WTC11 (cell line): ENCODE results near the gene ADISSP. TPM values are rescaled to one million over a fixed set of nuclear protein-coding genes. Genes with fewer than 3 reads are reported as not detected.

Experiments
- ATAC-seq: fragments of 200-7000 bp; cut with Tn5 transposase; 2 replicates; pipeline ENCODE4 v1.10.0; 2021; ENCODE audit warnings: mild to moderate bottlenecking, moderate library complexity
- CTCF ChIA-PET: fragments of 300-600 bp; sonication (Branson Sonifier 250); formaldehyde crosslinking; loops from one replicate; lab custom pipeline; 2021; ENCODE audit warnings: antibody characterized with exemption; lab: Charles Lee
- POLR2A ChIA-PET: fragments of 350-600 bp; sonication (Branson Sonifier 250); formaldehyde crosslinking; loops from one replicate; lab custom pipeline; 2021; ENCODE audit warnings: antibody characterized with exemption; lab: Charles Lee
- DNase-seq: peaks from one replicate; pipeline ENCODE4 v3.0.0; 2021; ENCODE audit warnings: low spot score
- H3K27ac Mint-ChIP-seq: 2 replicates; pipeline ENCODE4 v1.8.0; 2021; ENCODE audit warnings: mixed read lengths
- H3K27me3 Mint-ChIP-seq: 2 replicates; pipeline ENCODE4 v1.8.0; 2021; ENCODE audit warnings: low read depth, mild to moderate bottlenecking, moderate library complexity, mixed read lengths
- H3K36me3 Mint-ChIP-seq: 2 replicates; pipeline ENCODE4 v1.8.0; 2021; ENCODE audit warnings: mixed read lengths
- H3K4me1 Mint-ChIP-seq: 2 replicates; pipeline ENCODE4 v1.8.0; 2022; ENCODE audit warnings: mixed read lengths
- H3K4me3 Mint-ChIP-seq: 2 replicates; pipeline ENCODE4 v1.8.0; 2021; ENCODE audit warnings: mild to moderate bottlenecking, moderate library complexity, mixed read lengths
- H3K9me3 Mint-ChIP-seq: 2 replicates; pipeline ENCODE4 v1.8.0; 2021; ENCODE audit warnings: mixed read lengths
- ESRRA ChIP-seq: sonication (generic); formaldehyde crosslinking; IDR thresholded peaks from 2 replicates; pipeline ENCODE4 v1.8.1; 2022; ENCODE audit warnings: mild to moderate bottlenecking, missing genetic modification reagents, borderline replicate concordance
- ETV6 ChIP-seq: sonication (generic); formaldehyde crosslinking; IDR thresholded peaks from 2 replicates; pipeline ENCODE4 v1.8.1; 2022; ENCODE audit warnings: mild to moderate bottlenecking, missing genetic modification reagents
- FOXP1 ChIP-seq: sonication (generic); formaldehyde crosslinking; IDR thresholded peaks from 2 replicates; pipeline ENCODE4 v1.8.0; 2022; ENCODE audit warnings: missing genetic modification reagents, mild to moderate bottlenecking, moderate library complexity, borderline replicate concordance
- HMGXB4 ChIP-seq: sonication (generic); formaldehyde crosslinking; IDR thresholded peaks from 2 replicates; pipeline ENCODE4 v1.8.1; 2023; ENCODE audit warnings: mild to moderate bottlenecking, moderate library complexity, missing genetic modification reagents
- JUN ChIP-seq: sonication (generic); formaldehyde crosslinking; IDR thresholded peaks from 2 replicates; pipeline ENCODE4 v1.8.0; 2023; ENCODE audit warnings: mild to moderate bottlenecking, missing genetic modification reagents
- KAT7 ChIP-seq: sonication (generic); formaldehyde crosslinking; IDR thresholded peaks from 2 replicates; pipeline ENCODE4 v1.8.1; 2023; ENCODE audit warnings: missing genetic modification reagents, mild to moderate bottlenecking, borderline replicate concordance
- MXD4 ChIP-seq: fragments of 250-450 bp; sonication (Bioruptor Pico); IDR thresholded peaks from 2 replicates; pipeline ENCODE4 v1.8.0; 2021; ENCODE audit warnings: mild to moderate bottlenecking, moderate library complexity, borderline replicate concordance
- NFATC4 ChIP-seq: fragments of 250-450 bp; sonication (Bioruptor Pico); IDR thresholded peaks from 2 replicates; pipeline ENCODE4 v1.9.0; 2021; ENCODE audit warnings: mild to moderate bottlenecking
- RORB ChIP-seq: fragments of 250-450 bp; sonication (Bioruptor Pico); IDR thresholded peaks from 2 replicates; pipeline ENCODE4 v1.9.0; 2021; ENCODE audit warnings: mild to moderate bottlenecking
- SMAD4 ChIP-seq: sonication (generic); formaldehyde crosslinking; IDR thresholded peaks from 2 replicates; pipeline ENCODE4 v1.8.0; 2022; ENCODE audit warnings: mild to moderate bottlenecking, missing genetic modification reagents
- ZNF263 ChIP-seq: sonication (generic); formaldehyde crosslinking; IDR thresholded peaks from 2 replicates; pipeline ENCODE4 v1.8.1; 2022; ENCODE audit warnings: low read depth, mild to moderate bottlenecking, moderate library complexity, missing genetic modification reagents
- total RNA-seq: library from RNA; stranded (reverse); gene quantifications from 3 replicates; pipeline ENCODE4 v1.2.3, GENCODE V29; 2021
- TF ChIP-seq, protein P1 (sequence below): fragments of 250-450 bp; sonication (Bioruptor Pico); IDR thresholded peaks from 2 replicates; pipeline ENCODE4 v1.9.0; 2021; ENCODE audit warnings: moderate library complexity, mild to moderate bottlenecking, inconsistent platforms, borderline replicate concordance
- TF ChIP-seq, protein P2 (sequence below): fragments of 250-450 bp; sonication (Bioruptor Pico); conservative IDR thresholded peaks from 2 replicates; pipeline ENCODE4 v1.9.0; 2021; ENCODE audit warnings: mild to moderate bottlenecking

ADISSP gene
- total RNA-seq, 1 experiment from 2014 or later = 129 TPM

DNA sequence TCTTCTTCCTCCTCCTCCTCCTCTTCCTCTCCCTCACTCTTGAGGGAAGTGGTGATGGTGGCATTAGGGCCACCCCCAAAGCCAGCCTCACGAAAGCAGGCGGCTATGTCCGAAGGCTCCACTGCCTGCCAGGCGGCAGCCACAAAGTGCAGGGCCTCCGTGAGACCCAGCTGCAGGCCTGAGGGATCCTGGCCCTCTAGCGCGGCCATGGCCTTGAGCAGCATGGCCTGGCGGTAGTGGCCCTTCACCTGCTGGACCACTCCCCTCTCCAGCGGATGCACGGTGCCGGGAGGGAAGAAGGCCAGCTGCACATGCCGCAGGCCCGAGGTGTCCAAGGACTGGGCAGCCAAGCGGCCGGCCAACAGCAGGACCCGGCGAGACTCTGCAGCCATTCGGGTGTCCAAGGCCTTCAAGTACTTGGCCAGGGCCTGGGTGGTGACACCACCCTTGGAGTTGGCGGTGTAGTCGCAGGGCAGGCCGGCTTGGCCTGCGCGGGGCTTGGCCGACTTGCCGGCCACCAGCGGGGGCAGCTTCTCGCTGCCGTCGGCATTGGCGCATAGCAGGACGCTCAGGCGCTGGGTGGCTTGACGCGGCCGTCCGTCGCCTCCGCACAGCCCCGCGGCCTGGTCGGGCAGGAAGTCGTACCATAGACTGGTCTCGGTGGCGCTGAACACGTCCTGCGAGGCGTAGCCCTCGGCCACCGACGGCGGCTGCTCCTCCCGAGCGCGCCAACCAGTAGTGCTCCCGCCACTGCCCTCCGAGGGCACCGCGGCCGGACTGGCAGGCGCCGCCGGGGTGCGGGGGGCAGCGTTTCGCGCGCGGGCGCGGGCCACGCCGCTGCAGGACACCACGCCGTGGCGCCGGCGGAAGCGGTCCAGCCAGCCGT lies 17.9 kb upstream of the ADISSP start:
- DNase-seq = peak; percentile 27
- ChIA-PET CTCF (interaction anchor here (0.8 to 7.0 kb wide), 24 partner anchors 7 to 307 kb away, joined by 3 to 92 read pairs (median 6); partner anchors contain the start of genes ADAM33, ADISSP, AP5S1 and CDC25B), POLR2A (interaction anchor here (0.9 kb wide), 1 partner anchor 14 kb away, joined by 4 read pairs; no protein-coding TSS in a partner anchor)
- H3K4me3 Mint-ChIP-seq = peak overlapping the region; percentile 83
- H3K36me3 Mint-ChIP-seq = peaks cover 4% of the 10 kb centered on the region; the same call in 1 of the 2 replicates
- TF ChIP-seq ETV6 (CRISPR knock-in tag) = no peak
- peak; percentile 6; the same call in 1 of the 2 replicates for TF ChIP-seq FOXP1 (CRISPR knock-in tag)
- peak; percentile 37; the same call in 1 of the 2 replicates for TF ChIP-seq HMGXB4 (CRISPR knock-in tag)
- peak; percentile 48; the same call in 1 of the 2 replicates for TF ChIP-seq ZNF263 (CRISPR knock-in tag)
- peaks cover 27% of the 10 kb centered on the region for H3K27me3 Mint-ChIP-seq
- ATAC-seq = no peak
- peaks cover 29% of the 10 kb centered on the region for H3K4me1 Mint-ChIP-seq
- no peaks in the 10 kb centered on the region for H3K9me3 Mint-ChIP-seq
- no peak overlapping the region for H3K27ac Mint-ChIP-seq

DNA sequence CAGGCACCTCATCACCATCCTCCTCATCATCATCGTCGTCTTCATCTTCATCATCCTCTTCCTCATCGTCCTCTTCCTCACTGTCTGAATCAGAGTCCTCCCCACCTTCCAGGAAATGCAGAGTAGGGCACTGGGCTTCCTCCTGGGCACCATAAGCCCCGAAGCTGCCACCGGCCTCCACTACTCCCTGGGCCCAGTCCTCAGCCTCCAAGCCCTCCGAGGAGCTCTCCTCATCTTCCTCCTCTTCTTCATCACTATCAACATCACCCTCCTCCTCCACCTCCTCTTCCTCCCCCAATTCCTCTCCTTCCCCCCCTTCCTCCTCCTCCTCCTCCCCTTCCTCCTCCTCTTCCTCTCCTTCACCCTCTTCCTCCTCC lies 17.3 kb upstream of the ADISSP start:
- peaks cover 32% of the 10 kb centered on the region for H3K27me3 Mint-ChIP-seq
- no peak for TF ChIP-seq SMAD4 (CRISPR knock-in tag)
- no peak for TF ChIP-seq FOXP1 (CRISPR knock-in tag)
- no peak for TF ChIP-seq MXD4 (CRISPR knock-in tag)
- TF ChIP-seq ESRRA (CRISPR knock-in tag) = no peak
- TF ChIP-seq, protein P1, sequence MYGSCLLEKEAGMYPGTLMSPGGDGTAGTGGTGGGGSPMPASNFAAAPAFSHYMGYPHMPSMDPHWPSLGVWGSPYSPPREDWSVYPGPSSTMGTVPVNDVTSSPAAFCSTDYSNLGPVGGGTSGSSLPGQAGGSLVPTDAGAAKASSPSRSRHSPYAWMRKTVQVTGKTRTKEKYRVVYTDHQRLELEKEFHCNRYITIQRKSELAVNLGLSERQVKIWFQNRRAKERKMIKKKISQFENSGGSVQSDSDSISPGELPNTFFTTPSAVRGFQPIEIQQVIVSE = no peak
- TF ChIP-seq JUN (CRISPR knock-in tag) = no peak
- TF ChIP-seq, protein P2, sequence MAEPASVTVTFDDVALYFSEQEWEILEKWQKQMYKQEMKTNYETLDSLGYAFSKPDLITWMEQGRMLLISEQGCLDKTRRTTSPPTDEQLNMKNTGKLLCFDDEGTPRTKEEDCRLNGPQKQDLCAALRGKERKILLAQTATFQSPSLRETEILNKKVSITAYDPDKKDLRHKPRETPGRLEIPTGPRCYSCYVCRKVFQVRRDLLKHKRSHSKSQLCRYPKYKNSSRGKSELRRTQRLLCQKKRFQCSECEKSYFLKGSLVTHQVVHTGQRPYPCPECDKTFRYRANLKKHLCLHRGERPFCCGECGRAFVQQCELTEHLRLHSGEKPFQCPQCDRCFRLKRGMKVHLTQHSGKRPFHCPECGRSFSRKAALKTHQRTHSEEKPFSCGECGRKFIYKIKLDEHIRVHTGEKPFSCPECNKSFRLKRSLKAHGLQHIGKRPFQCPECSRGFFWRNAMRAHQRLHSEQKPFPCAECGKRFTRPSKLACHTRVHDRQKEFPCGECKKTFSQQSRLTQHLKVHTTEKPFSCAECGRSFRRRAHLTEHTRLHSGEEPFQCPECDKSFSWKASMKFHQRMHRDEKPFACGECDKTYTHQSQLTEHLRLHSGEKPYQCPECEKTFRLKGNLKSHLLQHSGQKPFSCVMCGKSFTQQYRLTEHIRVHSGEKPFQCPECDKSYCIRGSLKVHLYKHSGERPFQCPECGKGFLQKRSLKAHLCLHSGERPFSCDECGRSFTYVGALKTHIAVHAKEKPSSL (CRISPR knock-in tag) = no peak
- TF ChIP-seq KAT7 = no peak
- H3K9me3 Mint-ChIP-seq = no peaks in the 10 kb centered on the region
- no peak for DNase-seq
- POLR2A ChIA-PET = no interaction called here
- peak overlapping the region; percentile 52 for H3K4me3 Mint-ChIP-seq
- CTCF ChIA-PET = interaction anchor here (1.9 to 7.0 kb wide), 4 partner anchors 11 to 73 kb away, joined by 6 to 92 read pairs (median 24); partner anchors contain the start of genes ADISSP, AP5S1 and CDC25B
- no peak overlapping the region for H3K27ac Mint-ChIP-seq
- no peak for ATAC-seq
- peaks cover 32% of the 10 kb centered on the region for H3K4me1 Mint-ChIP-seq
- peaks cover 4% of the 10 kb centered on the region; the same call in 1 of the 2 replicates for H3K36me3 Mint-ChIP-seq

DNA sequence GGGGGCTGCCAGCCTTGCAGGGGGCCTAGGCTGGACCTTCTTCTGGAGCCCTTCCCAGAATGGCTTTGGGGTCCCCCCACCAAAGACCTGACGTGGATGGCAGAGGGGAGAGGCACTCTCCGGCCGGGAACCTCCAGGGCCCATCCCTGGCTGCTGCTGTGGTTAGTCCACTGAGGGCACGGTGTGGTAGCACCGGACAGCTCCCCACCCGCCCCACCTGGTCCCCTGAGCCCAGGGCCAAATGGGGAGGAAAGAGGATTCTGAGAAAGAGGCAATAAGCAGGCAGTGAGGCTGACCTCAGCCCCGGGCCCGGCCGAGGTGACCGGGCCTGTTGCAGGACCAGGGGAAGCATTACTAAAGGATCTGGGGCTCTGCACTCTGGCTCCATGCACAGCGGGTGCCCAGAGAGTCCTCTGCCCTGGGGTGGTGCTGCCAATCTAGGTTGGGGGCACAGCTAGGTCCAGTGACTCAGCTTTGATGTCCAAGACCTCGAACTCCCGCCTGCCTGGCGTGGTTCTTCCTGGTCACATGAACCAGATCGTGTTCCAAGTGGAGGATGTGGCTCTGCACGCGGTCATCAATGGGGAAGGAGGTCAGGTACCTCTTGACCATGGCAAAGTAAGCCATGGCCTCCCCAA lies 16.8 kb upstream of the ADISSP start:
- peaks cover 4% of the 10 kb centered on the region; the same call in 1 of the 2 replicates for H3K36me3 Mint-ChIP-seq
- ATAC-seq = no peak
- POLR2A ChIA-PET = no interaction called here

More for the DNA sequence above, 16.8 kb upstream of the ADISSP start:
- no peaks in the 10 kb centered on the region for H3K9me3 Mint-ChIP-seq
- H3K4me3 Mint-ChIP-seq = peak overlapping the region; percentile 52
- no peak for TF ChIP-seq NFATC4 (CRISPR knock-in tag)
- TF ChIP-seq RORB (CRISPR knock-in tag) = no peak
- TF ChIP-seq, all 79 proteins: peak for 0
- Mint-ChIP-seq H3K27ac (no peak overlapping the region), H3K27me3 (peaks cover 37% of the 10 kb centered on the region), H3K4me1 (peaks cover 32% of the 10 kb centered on the region)
- CTCF ChIA-PET = interaction anchor here (1.7 to 7.0 kb wide), 3 partner anchors 16 to 35 kb away, joined by 5 to 92 read pairs (median 36); partner anchors contain the start of genes ADISSP and AP5S1
- no peak for DNase-seq
